GM19193 (cell line): ENCODE measurements around the gene TMEM229B.

Source experiments
- POLR2A ChIP-seq: IDR thresholded peaks from 4 replicates; pipeline ENCODE4 v1.6.1; 2011; ENCODE audit not compliant: insufficient read depth, insufficient read length; ENCODE audit errors: extremely low read depth

Gene TMEM229B

DNA sequence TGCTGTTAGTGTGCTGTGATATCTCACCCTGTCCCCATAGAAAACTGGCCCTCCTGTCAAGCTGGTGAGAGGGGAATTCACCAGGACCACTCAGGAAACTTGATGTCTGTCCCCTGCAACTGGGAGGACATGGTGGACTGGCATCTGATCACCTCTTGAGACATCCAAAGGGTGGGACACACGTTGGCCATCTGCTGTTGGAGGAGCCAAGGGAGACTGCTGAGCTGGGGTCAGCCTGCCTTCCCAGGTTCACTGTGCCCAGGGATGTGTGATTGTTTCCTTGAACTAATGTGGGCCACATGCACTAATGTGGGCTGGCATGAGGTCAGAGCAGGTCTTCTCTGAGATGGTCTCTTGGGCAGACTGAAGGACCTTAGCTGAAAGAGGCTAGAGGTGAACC is 16.7 kb upstream of the TMEM229B start:
- TF ChIP-seq POLR2A = no peak

DNA sequence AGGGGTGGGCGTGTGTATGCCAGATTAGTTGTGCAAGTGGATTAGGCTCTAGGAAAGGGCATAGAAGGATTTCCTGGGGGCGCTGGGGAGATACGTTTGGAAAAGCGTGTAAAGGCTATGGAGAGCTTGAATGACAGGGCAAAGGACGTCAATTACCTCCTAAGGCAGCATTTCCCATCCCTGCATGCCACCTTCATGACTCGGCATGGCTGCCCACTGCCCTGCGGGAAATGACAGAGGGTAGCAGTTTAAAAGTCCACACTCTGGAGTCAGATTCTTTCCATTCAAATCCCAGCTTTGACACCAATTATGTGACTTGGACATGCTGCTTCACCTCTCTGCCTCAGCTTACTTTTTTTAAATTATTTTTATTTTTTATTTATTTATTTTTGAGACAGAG is 14.8 kb upstream of the TMEM229B start:
- no peak for TF ChIP-seq POLR2A

DNA sequence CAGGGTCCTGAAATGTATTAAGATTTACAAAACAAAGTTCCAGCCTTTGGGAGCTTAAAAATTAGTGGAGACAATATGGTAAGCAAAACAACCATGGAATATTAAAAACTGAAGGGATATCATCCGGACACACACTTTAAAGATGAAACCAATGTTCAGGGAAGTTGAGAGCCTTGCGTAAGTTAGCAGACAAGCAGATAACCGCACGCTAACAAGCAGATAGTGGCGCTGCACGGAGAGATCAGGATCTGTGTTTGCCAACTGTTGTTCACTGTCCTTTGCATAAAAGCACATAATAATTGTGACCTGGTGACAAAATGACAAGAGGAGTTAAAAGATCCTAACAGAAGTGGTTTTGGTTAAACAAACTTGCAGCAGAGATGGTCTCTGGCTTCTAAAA is 14.3 kb upstream of the TMEM229B start:
- no peak for TF ChIP-seq POLR2A

- no peak for TF ChIP-seq POLR2A
These were observed 13.1 kb upstream of the TMEM229B start for GRCh38 chr14:67501670-67502069.

DNA sequence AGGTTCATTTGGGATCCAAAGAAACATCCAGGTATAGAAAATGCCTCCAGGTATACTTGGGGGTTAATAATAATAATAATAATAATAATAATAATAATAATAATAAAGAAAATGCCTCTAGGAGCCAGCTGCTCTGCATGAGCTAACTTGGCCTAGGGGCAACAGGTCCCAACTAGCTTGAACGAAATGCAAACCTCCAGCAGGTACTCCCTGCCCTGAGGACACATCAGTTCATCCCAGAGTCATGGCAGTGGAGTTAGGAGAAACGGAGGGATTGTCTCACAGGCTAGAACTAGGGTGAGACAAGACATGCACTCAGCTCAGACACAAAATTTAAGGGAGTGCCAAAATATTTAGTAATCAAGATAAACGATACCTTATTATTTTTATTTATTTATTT is 12.5 kb upstream of the TMEM229B start:
- TF ChIP-seq POLR2A = no peak

DNA sequence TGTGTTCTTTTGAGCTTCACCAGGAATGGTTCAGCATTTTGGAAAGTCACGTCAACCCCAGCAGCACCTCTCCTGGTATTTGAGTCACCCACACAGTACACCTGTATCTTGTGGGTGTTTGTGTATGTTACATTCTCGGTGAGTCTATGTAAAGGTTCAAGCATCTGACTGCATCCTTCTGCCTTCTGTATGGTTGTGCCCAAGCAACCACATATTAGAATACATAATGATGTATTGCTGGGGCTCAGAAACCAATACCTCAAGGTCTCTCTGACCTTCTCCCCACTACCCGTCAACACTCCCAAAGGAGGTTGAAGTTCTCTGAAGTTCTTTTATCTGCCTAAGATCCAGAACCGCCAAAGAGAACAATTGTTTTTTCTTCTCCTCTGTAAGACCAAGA is 9.2 kb upstream of the TMEM229B start:
- no peak for TF ChIP-seq POLR2A

DNA sequence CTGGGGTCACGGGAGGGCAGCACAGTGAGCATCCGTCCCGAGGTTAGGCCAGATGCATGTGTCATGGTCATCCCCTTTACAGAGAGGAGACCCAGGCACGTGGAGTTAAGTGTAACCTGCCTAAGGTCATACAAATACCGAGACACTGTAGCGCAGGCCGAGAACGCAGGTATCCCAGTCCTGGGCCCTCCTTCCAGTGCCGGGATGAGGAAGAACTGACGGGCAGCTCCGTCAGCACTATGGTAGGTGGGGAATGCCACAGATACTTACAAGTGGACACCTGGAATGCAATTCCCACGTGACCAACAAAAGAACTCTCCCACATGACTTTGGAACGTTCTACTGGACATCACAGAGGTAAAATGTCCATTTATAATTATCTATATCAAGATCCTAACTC is 8.7 kb upstream of the TMEM229B start:
- TF ChIP-seq POLR2A = no peak

DNA sequence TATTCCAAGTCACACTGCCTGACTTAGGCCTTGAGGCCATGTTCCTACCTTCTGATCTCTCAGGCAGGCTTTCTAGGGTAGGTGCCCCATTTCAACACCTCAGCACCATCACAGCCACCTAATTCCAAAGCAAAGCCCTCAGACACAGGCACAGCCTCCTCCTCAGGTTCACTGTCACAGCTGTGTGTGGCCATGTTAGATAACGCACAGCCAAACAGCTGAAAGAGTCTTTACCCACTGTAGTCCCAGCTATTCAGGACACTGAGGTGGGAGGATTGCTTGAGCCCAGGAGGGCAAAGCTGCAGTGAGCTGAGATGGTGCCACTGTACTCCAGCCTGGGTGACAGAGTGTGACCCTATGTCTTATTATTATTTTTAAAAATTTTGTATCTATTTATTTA is 7.3 kb upstream of the TMEM229B start:
- TF ChIP-seq POLR2A = no peak

DNA sequence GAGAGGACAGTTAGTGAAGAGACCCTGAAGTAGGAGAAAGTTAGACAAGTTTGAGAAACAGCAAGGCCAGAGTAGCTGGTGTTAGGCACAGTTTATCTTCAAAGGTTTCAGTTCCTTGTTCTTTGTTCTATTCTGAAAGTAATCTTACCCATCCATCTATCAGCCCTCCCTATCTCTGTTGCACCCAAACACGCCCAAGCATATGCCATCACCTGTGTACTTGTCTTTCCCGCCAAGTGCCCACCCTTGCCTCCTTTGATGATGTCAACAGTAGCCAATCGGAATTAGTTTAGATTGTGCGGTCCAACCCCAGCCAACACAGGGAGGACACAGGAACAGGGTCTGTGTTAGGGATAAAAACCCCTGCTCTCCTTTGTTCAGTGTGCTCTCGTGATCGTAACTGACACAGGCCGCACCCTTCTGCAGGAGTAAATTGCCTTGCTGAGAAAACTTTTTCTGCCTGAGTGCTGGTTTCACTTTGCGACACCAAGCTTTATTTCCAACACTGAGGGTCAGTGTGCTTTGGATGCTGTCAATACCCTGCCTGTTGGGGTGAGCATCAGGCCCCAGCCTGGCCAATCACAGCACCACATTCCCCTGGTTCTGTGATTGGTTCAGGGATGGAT is 4.7 kb upstream of the TMEM229B start:
- TF ChIP-seq POLR2A = no peak

DNA sequence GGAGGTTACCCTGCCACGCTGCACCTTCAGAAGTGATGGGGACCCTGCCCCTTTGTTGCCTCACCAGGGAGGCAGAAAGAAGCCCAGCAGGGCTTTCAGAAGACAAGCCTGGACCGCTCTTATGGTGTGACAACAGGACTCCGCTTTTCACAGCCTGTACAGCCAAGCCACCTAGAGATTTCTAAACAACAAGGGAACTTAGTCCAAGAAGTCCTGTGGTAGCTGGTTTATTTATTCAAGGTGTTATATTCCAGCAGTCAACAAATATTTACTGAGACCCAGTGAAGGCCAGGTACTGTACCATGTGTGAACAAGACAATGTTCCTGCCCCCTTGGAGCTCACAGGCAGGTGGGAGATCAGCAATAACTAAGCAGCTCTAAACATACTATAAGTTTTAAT is 4.0 kb upstream of the TMEM229B start:
- no peak for TF ChIP-seq POLR2A

GRCh38 chr14:67491741-67492507 is 3.4 kb upstream of the TMEM229B start:
- TF ChIP-seq POLR2A = no peak

DNA sequence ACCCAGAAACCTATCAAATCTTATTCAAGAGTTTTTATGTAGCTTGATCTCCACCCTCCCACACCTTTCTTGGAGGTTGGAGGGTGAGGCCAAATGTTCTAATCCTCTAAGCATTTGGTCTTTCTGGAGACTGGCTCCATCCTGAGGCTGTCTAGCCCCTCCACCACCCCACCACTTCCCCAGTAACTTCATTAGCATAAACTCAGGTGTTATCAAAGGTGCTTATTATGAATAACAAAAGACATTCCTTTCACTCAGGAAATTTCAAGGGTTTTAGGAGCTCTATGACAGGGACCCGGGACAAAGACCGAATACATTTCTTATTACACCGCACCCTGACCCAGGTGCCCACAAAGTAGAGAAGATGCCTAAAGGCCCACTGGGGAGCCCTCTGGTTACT is 2.8 kb upstream of the TMEM229B start:
- TF ChIP-seq POLR2A = no peak

DNA sequence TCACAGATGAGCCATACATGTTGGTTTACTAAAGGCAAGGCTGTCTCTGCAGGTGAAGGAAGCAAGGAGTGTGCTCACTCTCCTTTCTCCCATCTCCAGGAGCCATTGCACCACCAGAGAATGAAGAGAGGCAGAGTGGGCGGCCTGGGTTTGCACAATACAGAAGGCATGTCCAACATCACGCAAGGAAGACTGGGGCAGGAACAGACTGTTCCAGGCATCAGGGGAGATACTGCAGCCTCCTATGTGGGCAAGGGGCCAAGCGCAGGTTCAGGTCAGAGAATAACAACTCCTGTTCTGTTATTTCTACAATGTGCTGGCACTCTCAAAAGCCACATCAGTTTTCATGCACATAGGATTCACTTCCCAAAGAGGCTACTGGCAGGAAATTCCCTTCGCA is 1.7 kb upstream of the TMEM229B start:
- TF ChIP-seq POLR2A = no peak

DNA sequence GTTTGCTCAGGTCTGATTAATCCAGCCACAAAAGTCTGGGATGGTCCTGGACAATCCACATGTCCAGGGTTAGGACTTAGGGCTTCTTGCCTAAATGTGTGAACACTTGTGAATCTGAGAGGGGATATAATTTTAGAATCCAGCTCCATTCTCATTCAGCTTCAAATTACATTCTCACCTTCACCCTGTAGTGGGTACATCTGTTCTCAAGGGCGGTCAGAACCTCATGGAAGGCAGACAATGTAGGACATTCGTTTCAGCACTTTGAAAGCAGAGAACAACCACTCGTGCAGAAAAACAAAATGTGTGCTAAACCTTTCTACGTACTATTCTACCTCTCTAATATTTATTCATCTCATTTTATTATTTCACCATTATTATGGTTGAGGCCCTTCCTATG is 1.2 kb downstream of the TMEM229B start:
- TF ChIP-seq POLR2A = no peak

GRCh38 chr14:67486890-67487289 is 1.6 kb downstream of the TMEM229B start:
- no peak for TF ChIP-seq POLR2A

DNA sequence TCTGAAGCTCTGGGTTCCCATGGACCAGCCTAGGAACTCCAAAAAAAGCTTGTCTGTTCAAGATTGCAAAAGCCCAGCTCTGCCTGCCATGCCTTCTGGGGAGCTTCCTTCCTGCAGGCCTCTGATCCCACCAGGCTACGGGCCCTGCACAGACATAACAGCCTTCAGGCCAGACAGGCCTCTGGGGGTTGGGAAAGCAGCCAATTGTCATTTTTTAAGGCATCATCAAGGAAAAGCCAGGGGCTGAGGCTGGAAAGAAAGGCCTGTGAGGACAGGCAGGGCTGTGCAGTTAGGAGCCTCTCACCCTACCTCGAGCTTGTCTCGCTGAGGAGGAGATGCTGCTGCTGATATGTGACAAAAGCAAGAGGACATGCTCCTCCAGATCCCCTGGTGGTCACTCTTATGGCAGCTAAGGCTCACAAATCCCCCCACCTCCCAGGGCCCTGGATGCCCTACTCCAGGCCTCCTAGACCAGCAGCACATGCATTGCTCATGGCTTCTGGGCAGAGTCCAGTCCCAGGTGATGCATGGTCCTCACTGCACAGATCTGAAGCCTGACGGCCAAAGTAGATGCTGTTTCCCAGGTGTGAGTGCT is 2.9 kb downstream of the TMEM229B start:
- TF ChIP-seq POLR2A = no peak
